Measurements from ENCODE around the gene KLHL7.

KLHL7 gene

DNA sequence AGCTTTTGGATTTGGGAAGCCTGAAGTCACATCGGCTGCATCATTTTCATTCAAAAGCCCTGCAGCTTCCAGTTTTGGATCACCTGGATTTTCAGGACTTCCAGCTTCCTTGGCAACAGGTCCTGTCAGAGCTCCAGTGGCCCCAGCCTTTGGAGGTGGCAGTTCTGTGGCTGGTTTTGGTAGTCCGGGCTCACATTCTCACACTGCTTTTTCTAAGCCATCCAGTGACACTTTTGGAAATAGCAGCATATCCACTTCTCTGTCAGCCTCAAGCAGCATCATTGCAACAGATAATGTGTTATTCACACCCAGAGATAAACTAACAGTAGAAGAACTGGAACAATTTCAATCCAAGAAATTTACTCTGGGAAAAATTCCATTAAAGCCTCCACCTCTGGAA is 94.7 kb downstream of the KLHL7 start:
- Mint-ChIP-seq H3K4me3 (no peak overlapping the region), H3K9me3 (no peaks in the 10 kb centered on the region), H3K36me3 (ENCODE audit: low read depth) (peaks cover 73% of the 10 kb centered on the region), H3K27ac (no peak overlapping the region), H3K27me3 (ENCODE audit: low read depth, poor library complexity) (no peaks in the 10 kb centered on the region), H3K4me1 (no peaks in the 10 kb centered on the region)
- no peak for DNase-seq
- TF ChIP-seq CTCF (IDR thresholded peaks at IDR 0.05): no peak

GRCh38 chr7:23204241-23204640 is 98.7 kb downstream of the KLHL7 start:
- no peak for DNase-seq
- H3K9me3 Mint-ChIP-seq: no peaks in the 10 kb centered on the region
- peaks cover 4% of the 10 kb centered on the region for H3K27me3 Mint-ChIP-seq (ENCODE audit: low read depth, poor library complexity)
- peaks cover 51% of the 10 kb centered on the region for H3K36me3 Mint-ChIP-seq (ENCODE audit: low read depth)
- no peak overlapping the region for H3K4me3 Mint-ChIP-seq
- H3K4me1 Mint-ChIP-seq: no peaks in the 10 kb centered on the region
- TF ChIP-seq CTCF (IDR thresholded peaks at IDR 0.05): no peak
- H3K27ac Mint-ChIP-seq: no peak overlapping the region

- Mint-ChIP-seq H3K36me3 (ENCODE audit: low read depth) (peaks cover 43% of the 10 kb centered on the region), H3K27me3 (ENCODE audit: low read depth, poor library complexity) (peaks cover 4% of the 10 kb centered on the region), H3K9me3 (no peaks in the 10 kb centered on the region), H3K27ac (no peak overlapping the region), H3K4me3 (no peak overlapping the region), H3K4me1 (no peaks in the 10 kb centered on the region)
- no peak for TF ChIP-seq CTCF (IDR thresholded peaks at IDR 0.05)
- no peak for DNase-seq
Observed at GRCh38 chr7:23205577-23205908, 100.0 kb downstream of the KLHL7 start.

- Mint-ChIP-seq H3K4me3 (no peak overlapping the region), H3K9me3 (no peaks in the 10 kb centered on the region), H3K27me3 (ENCODE audit: low read depth, poor library complexity) (peaks cover 8% of the 10 kb centered on the region), H3K36me3 (ENCODE audit: low read depth) (peaks cover 37% of the 10 kb centered on the region), H3K27ac (no peak overlapping the region), H3K4me1 (peaks cover 6% of the 10 kb centered on the region)
- DNase-seq: no peak
- TF ChIP-seq CTCF (IDR thresholded peaks at IDR 0.05): no peak
Observed at GRCh38 chr7:23205909-23206767, 100.6 kb downstream of the KLHL7 start.

DNA sequence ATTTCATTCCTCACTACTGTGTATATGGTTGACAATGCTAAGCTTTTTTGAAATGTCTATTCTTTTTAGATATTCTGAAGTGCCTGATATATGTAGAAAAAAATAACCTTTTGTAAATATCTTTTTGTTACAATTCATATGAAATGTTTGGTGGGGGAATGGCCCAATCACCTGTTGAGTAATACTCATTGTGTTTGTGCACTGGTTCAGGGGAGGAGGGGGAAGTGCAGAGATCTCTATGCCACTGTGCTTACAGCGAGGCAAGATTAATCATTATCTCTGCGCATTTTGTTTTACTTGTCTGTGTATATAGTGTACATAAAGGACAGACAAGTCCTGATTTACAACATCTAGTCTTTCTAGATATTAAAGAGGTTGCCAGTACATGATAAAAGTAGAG is 101.4 kb downstream of the KLHL7 start:
- H3K36me3 Mint-ChIP-seq (ENCODE audit: low read depth): peaks cover 28% of the 10 kb centered on the region
- H3K9me3 Mint-ChIP-seq: no peaks in the 10 kb centered on the region
- H3K27me3 Mint-ChIP-seq (ENCODE audit: low read depth, poor library complexity): peaks cover 11% of the 10 kb centered on the region
- peaks cover 15% of the 10 kb centered on the region for H3K4me1 Mint-ChIP-seq
- no peak overlapping the region for H3K4me3 Mint-ChIP-seq
- TF ChIP-seq CTCF (IDR thresholded peaks at IDR 0.05): no peak
- H3K27ac Mint-ChIP-seq: no peak overlapping the region
- no peak for DNase-seq

- Mint-ChIP-seq H3K36me3 (ENCODE audit: low read depth) (peaks cover 24% of the 10 kb centered on the region), H3K4me1 (peaks cover 23% of the 10 kb centered on the region), H3K9me3 (no peaks in the 10 kb centered on the region), H3K4me3 (no peak overlapping the region), H3K27ac (no peak overlapping the region), H3K27me3 (ENCODE audit: low read depth, poor library complexity) (peaks cover 11% of the 10 kb centered on the region)
- no peak for TF ChIP-seq CTCF (IDR thresholded peaks at IDR 0.05)
- DNase-seq: no peak
Observed at GRCh38 chr7:23207884-23208283, 102.3 kb downstream of the KLHL7 start.
